Keratinocyte (primary cell): ENCODE results near the gene GZMM. TPM values are rescaled to one million over a fixed set of nuclear protein-coding genes. Genes with fewer than 3 reads are reported as not detected.

Experiments
- DNase-seq: peaks from one replicate; pipeline ENCODE4 v3.0.0-alpha.2; 2011; ENCODE audit warnings: low read depth, missing footprints, low spot score
- FAIRE-seq: peaks from 2 replicates; lab custom pipeline; 2011; peaks lifted over from hg19 to GRCh38; lab: Jason Lieb, UNC
- H2AFZ ChIP-seq: 2 replicates; pipeline ENCODE4 v1.6.0; 2012; ENCODE audit warnings: low read length, control low read depth, inconsistent platforms; ENCODE audit not compliant: control insufficient read depth
- H3K27ac ChIP-seq: 2 replicates; pipeline ENCODE4 v1.5.1; 2011; ENCODE audit warnings: low read length; ENCODE audit not compliant: control insufficient read depth, insufficient read depth
- H3K27me3 ChIP-seq: 3 replicates; pipeline ENCODE4 v1.6.0; 2011; ENCODE audit warnings: low read length; ENCODE audit not compliant: control insufficient read depth, insufficient read depth; ENCODE audit errors: extremely low read depth
- H3K36me3 ChIP-seq, 2 experiments: 2 replicates in 1 of 2; 3 replicates in 1 of 2; pipeline ENCODE4 v1.5.1; 2011; ENCODE audit warnings: low read length in 2 of 2, mild to moderate bottlenecking in 1 of 2; ENCODE audit not compliant: control insufficient read depth in 2 of 2, insufficient read depth in 2 of 2; ENCODE audit errors: extremely low read depth in 1 of 2
- H3K4me1 ChIP-seq: 3 replicates; pipeline ENCODE4 v1.5.1; 2011; ENCODE audit warnings: low read length; ENCODE audit not compliant: control insufficient read depth, insufficient read depth; ENCODE audit errors: extremely low read depth
- H3K4me2 ChIP-seq: 3 replicates; pipeline ENCODE4 v1.6.0; 2011; ENCODE audit warnings: low read depth, low read length; ENCODE audit not compliant: control insufficient read depth, insufficient read depth; ENCODE audit errors: extremely low read depth
- H3K4me3 ChIP-seq, 3 experiments: fragments of 200-600 bp in 1 of 3; sonication (generic) in 1 of 3; 2 replicates in 2 of 3; 3 replicates in 1 of 3; pipeline ENCODE4 v1.5.1; 2011 to 2016; ENCODE audit warnings: low read length in 3 of 3, mild to moderate bottlenecking in 3 of 3, control low read depth in 2 of 3, inconsistent platforms in 1 of 3, low read depth in 1 of 3, mixed read lengths in 1 of 3, mixed run types in 1 of 3, moderate library complexity in 1 of 3; ENCODE audit not compliant: control insufficient read depth in 2 of 3, insufficient read depth in 2 of 3; ENCODE audit errors: extremely low read depth in 1 of 3
- H3K79me2 ChIP-seq: 2 replicates; pipeline ENCODE4 v1.6.0; 2012; ENCODE audit warnings: low read length; ENCODE audit not compliant: control insufficient read depth, insufficient read depth
- H3K9ac ChIP-seq: 3 replicates; pipeline ENCODE4 v1.6.0; 2011; ENCODE audit warnings: low read length; ENCODE audit not compliant: control insufficient read depth, insufficient read depth; ENCODE audit errors: extremely low read depth
- H3K9me1 ChIP-seq: 3 replicates; pipeline ENCODE4 v1.6.0; 2011; ENCODE audit warnings: low read length; ENCODE audit not compliant: control insufficient read depth, insufficient read depth; ENCODE audit errors: extremely low read depth
- H3K9me3 ChIP-seq: 2 replicates; pipeline ENCODE4 v1.5.1; 2012; ENCODE audit warnings: low read depth, low read length; ENCODE audit not compliant: control insufficient read depth
- H4K20me1 ChIP-seq: 3 replicates; pipeline ENCODE4 v1.6.0; 2011; ENCODE audit warnings: low read length; ENCODE audit not compliant: control insufficient read depth, insufficient read depth; ENCODE audit errors: extremely low read depth
- CTCF ChIP-seq, 3 experiments: IDR thresholded peaks in 1 of 3; conservative IDR thresholded peaks in 1 of 3; optimal IDR thresholded peaks in 1 of 3; 2 replicates in 2 of 3; 3 replicates in 1 of 3; pipeline versions ENCODE3 to v1.5.1; 2011; ENCODE audit warnings: low read length in 3 of 3, mild to moderate bottlenecking in 3 of 3, moderate library complexity in 2 of 3, control low read depth in 1 of 3, inconsistent platforms in 1 of 3; ENCODE audit not compliant: insufficient read depth in 2 of 3; ENCODE audit errors: extremely low read depth in 1 of 3
- EZH2 ChIP-seq: IDR thresholded peaks from one replicate; pipeline ENCODE4 v1.6.1; 2012; ENCODE audit warnings: inconsistent platforms, mild to moderate bottlenecking, low read length, moderate library complexity
- dilution Hi-C: fragments of 300-500 bp; cut with MboI; formaldehyde crosslinking; loops from one replicate; pipeline ENCODE4 v1.7.0; 2020; ENCODE audit warnings: low sequenced_read_pairs; ENCODE audit not compliant: extremely low pct_ligation_motif_present
- polyA plus RNA-seq, 5 experiments: library from polyadenylated mRNA; depleted of rRNA in 3 of 5; stranded (reverse) in 3 of 5; stranded (forward) in 1 of 5; unstranded in 1 of 5; fragments of >200 nt; gene quantifications; 1 replicate in 1 of 5; 2 replicates in 3 of 5; 3 replicates in 1 of 5; pipeline versions ENCODE4 v1.2.1 to v1.2.3, GENCODE V29; 2011 to 2012; ENCODE audit warnings: missing spikeins in 2 of 5, low read depth in 1 of 5, low replicate concordance in 1 of 5

The GZMM gene
- polyA plus RNA-seq, 1 donor (not counting 4 experiments of a cell fraction or from before 2014, with no cell fraction given): not detected

GRCh38 chr19:560121-560520 lies 16.3 kb downstream of the GZMM start:
- no peak overlapping the region for H3K4me3 ChIP-seq
- H3K27ac ChIP-seq: no peak overlapping the region
- H3K36me3 ChIP-seq: no peaks in the 10 kb centered on the region
- H3K9me3 ChIP-seq: no peaks in the 10 kb centered on the region
- H3K9me1 ChIP-seq: no peaks in the 10 kb centered on the region
- no peaks in the 10 kb centered on the region for H3K27me3 ChIP-seq
- no peak overlapping the region for H3K4me2 ChIP-seq
- TF ChIP-seq EZH2 (no peak), CTCF (optimal IDR thresholded peaks at IDR 0.05 in 1 of 3, IDR thresholded peaks at IDR 0.05 in 1 of 3, conservative IDR thresholded peaks at IDR 0.05 in 1 of 3; ENCODE audit: extremely low read depth in 1 of 3, insufficient read depth in 2 of 3, low read length in 3 of 3) (no peak)
- dilution Hi-C loops: no loop called here
- H2AFZ ChIP-seq: no peak overlapping the region
- H3K79me2 ChIP-seq: no peaks in the 10 kb centered on the region
- no peaks in the 10 kb centered on the region for H3K4me1 ChIP-seq
- FAIRE-seq (no peak), DNase-seq (no peak)
- H3K9ac ChIP-seq: no peak overlapping the region
- H4K20me1 ChIP-seq: no peaks in the 10 kb centered on the region

GRCh38 chr19:566403-566802 lies 22.6 kb downstream of the GZMM start:
- H3K9me3 ChIP-seq: no peaks in the 10 kb centered on the region
- peak overlapping the region in 1 of 3 experiments; percentile 32 for H3K4me3 ChIP-seq
- no peaks in the 10 kb centered on the region for H4K20me1 ChIP-seq
- no peaks in the 10 kb centered on the region for H3K9me1 ChIP-seq
- no peaks in the 10 kb centered on the region for H3K79me2 ChIP-seq
- H3K9ac ChIP-seq: peak overlapping the region; percentile 37
- H3K27ac ChIP-seq: no peak overlapping the region
- no peaks in the 10 kb centered on the region for H3K36me3 ChIP-seq
- no peaks in the 10 kb centered on the region for H3K27me3 ChIP-seq
- DNase-seq: no peak
- TF ChIP-seq CTCF (optimal IDR thresholded peaks at IDR 0.05 in 1 of 3, IDR thresholded peaks at IDR 0.05 in 1 of 3, conservative IDR thresholded peaks at IDR 0.05 in 1 of 3; ENCODE audit: extremely low read depth in 1 of 3, insufficient read depth in 2 of 3, low read length in 3 of 3) (no peak), EZH2 (no peak)
- dilution Hi-C loops: no loop called here
- peak overlapping the region; percentile 49 for H2AFZ ChIP-seq
- H3K4me2 ChIP-seq: peak overlapping the region; percentile 81
- peak; percentile 52 for FAIRE-seq
- H3K4me1 ChIP-seq: peaks cover 12% of the 10 kb centered on the region
